Loucy (cell line): Measurements from ENCODE around the gene CCK.

ENCODE experiments used
- H2AFZ ChIP-seq: fragments of 200-600 bp; sonication (generic); 2 replicates; pipeline ENCODE4 v1.6.0; 2016; ENCODE audit warnings: antibody characterized with exemption, mild to moderate bottlenecking, low read length, moderate library complexity
- H3F3A ChIP-seq: fragments of 200-600 bp; 2 replicates; pipeline ENCODE4 v1.6.0; 2016; ENCODE audit warnings: antibody characterized with exemption, low read depth, mild to moderate bottlenecking
- H3K27me3 ChIP-seq: fragments of 200-600 bp; sonication (generic); 2 replicates; pipeline ENCODE4 v1.6.1; 2014; ENCODE audit warnings: low read length, mild to moderate bottlenecking; ENCODE audit not compliant: insufficient read depth, poor library complexity, severe bottlenecking
- H3K36me3 ChIP-seq: fragments of 200-600 bp; sonication (generic); 2 replicates; pipeline ENCODE4 v1.6.1; 2016; ENCODE audit warnings: low read length; ENCODE audit not compliant: insufficient read depth
- H3K4me1 ChIP-seq: fragments of 200-600 bp; sonication (generic); 2 replicates; pipeline ENCODE4 v1.5.1; 2014; ENCODE audit warnings: low read length, mild to moderate bottlenecking; ENCODE audit not compliant: insufficient read depth, poor library complexity, severe bottlenecking
- H3K4me2 ChIP-seq: fragments of 200-600 bp; sonication (generic); 2 replicates; pipeline ENCODE4 v1.6.0; 2014; ENCODE audit warnings: antibody characterized with exemption, low read length, low read depth, mild to moderate bottlenecking; ENCODE audit not compliant: poor library complexity, severe bottlenecking
- H3K4me3 ChIP-seq: fragments of 200-600 bp; sonication (generic); 2 replicates; pipeline ENCODE4 v1.5.1; 2014; ENCODE audit warnings: low read length, mild to moderate bottlenecking, mixed read lengths; ENCODE audit not compliant: poor library complexity, severe bottlenecking
- H3K79me2 ChIP-seq: fragments of 200-600 bp; sonication (generic); 2 replicates; pipeline ENCODE4 v1.6.1; 2014; ENCODE audit warnings: low read length; ENCODE audit not compliant: insufficient read depth
- H3K9ac ChIP-seq: fragments of 200-600 bp; sonication (generic); 2 replicates; pipeline ENCODE4 v1.6.0; 2014; ENCODE audit warnings: mild to moderate bottlenecking, low read depth, low read length, moderate library complexity; ENCODE audit not compliant: poor library complexity, severe bottlenecking
- H3K9me2 ChIP-seq: fragments of 200-600 bp; sonication (generic); replicated peaks from 2 replicates; pipeline ENCODE4 v1.6.1; 2016; ENCODE audit warnings: low read depth, low read length, mixed read lengths
- H3K9me3 ChIP-seq: fragments of 200-600 bp; sonication (generic); 2 replicates; pipeline ENCODE4 v1.6.1; 2014; ENCODE audit warnings: mild to moderate bottlenecking, antibody characterized with exemption, low read length, low read depth; ENCODE audit not compliant: insufficient read depth
- H4K20me1 ChIP-seq: fragments of 200-600 bp; sonication (generic); 2 replicates; pipeline ENCODE4 v1.6.0; 2014; ENCODE audit warnings: antibody characterized with exemption, low read length, mild to moderate bottlenecking; ENCODE audit not compliant: insufficient read depth, poor library complexity, severe bottlenecking
- CTCF ChIP-seq: fragments of 200-600 bp; sonication (generic); conservative IDR thresholded peaks from 2 replicates; pipeline ENCODE4 v1.5.1; 2014; ENCODE audit warnings: mild to moderate bottlenecking, antibody characterized with exemption, low read length
- EZH2phosphoT487 ChIP-seq: fragments of 200-600 bp; IDR thresholded peaks from 2 replicates; pipeline ENCODE4 v1.6.1; 2018; ENCODE audit warnings: antibody characterized with exemption, mild to moderate bottlenecking, moderate library complexity, borderline replicate concordance

Gene CCK

GRCh38 chr3:42225486-42226363 lies 40.3 kb downstream of the CCK start:
- Histone ChIP-seq H4K20me1 (no peaks in the 10 kb centered on the region), H3K9ac (no peak overlapping the region), H3F3A (no peaks in the 10 kb centered on the region), H3K79me2 (no peaks in the 10 kb centered on the region), H3K36me3 (peaks cover 36% of the 10 kb centered on the region; the same call in 1 of the 2 replicates), H3K27me3 (no peaks in the 10 kb centered on the region), H2AFZ (no peak overlapping the region), H3K4me1 (no peaks in the 10 kb centered on the region), H3K9me3 (no peaks in the 10 kb centered on the region), H3K4me2 (no peak overlapping the region), H3K4me3 (no peak overlapping the region), H3K9me2 (no peaks in the 10 kb centered on the region)
- TF ChIP-seq CTCF (no peak), EZH2phosphoT487 (no peak)

GRCh38 chr3:42224658-42225421 lies 41.1 kb downstream of the CCK start:
- Histone ChIP-seq H3K79me2 (no peaks in the 10 kb centered on the region), H3K9ac (no peak overlapping the region), H3K36me3 (peaks cover 41% of the 10 kb centered on the region; the same call in 1 of the 2 replicates), H3F3A (no peaks in the 10 kb centered on the region), H3K27me3 (no peaks in the 10 kb centered on the region), H3K4me3 (no peak overlapping the region), H3K9me2 (no peaks in the 10 kb centered on the region), H3K4me1 (no peaks in the 10 kb centered on the region), H2AFZ (no peak overlapping the region), H3K4me2 (no peak overlapping the region), H3K9me3 (no peaks in the 10 kb centered on the region), H4K20me1 (no peaks in the 10 kb centered on the region)
- no peak for TF ChIP-seq EZH2phosphoT487
- no peak for TF ChIP-seq CTCF

- Histone ChIP-seq H3F3A (no peaks in the 10 kb centered on the region), H3K4me3 (no peak overlapping the region), H3K4me1 (no peaks in the 10 kb centered on the region), H3K9ac (no peak overlapping the region), H3K27me3 (no peaks in the 10 kb centered on the region), H3K4me2 (no peak overlapping the region), H3K9me3 (no peaks in the 10 kb centered on the region), H3K36me3 (peaks cover 41% of the 10 kb centered on the region; the same call in 1 of the 2 replicates), H4K20me1 (no peaks in the 10 kb centered on the region), H3K79me2 (no peaks in the 10 kb centered on the region), H2AFZ (no peak overlapping the region), H3K9me2 (no peaks in the 10 kb centered on the region)
- no peak for TF ChIP-seq CTCF
- TF ChIP-seq EZH2phosphoT487: no peak
These were observed 41.8 kb downstream of the CCK start for GRCh38 chr3:42224178-42224577.
